ENCODE measurements around the gene PLEKHF1.
"Not testable (repeated sequence)": the region's sequence is repeated elsewhere in the genome, so short reads cannot be mapped to it uniquely, and the experiment has no call there.

PLEKHF1 gene

GRCh38 chr19:29625186-29625651 is 40.0 kb upstream of the PLEKHF1 start:
- H3K14ac ChIP-seq (ENCODE audit: low read length in 2 of 2) = no peak overlapping the region
- no peak overlapping the region for H2AFZ ChIP-seq (ENCODE audit: low read depth, low read length)
- H3K9ac ChIP-seq (ENCODE audit: low read length) = no peak overlapping the region
- peaks cover 9% of the 10 kb centered on the region for H3K4me1 ChIP-seq (ENCODE audit: control insufficient read depth, insufficient read depth, low read depth, low read length)
- H3K18ac ChIP-seq (ENCODE audit: low read depth in 1 of 2, low read length in 2 of 2) = no peak overlapping the region
- H3K27me3 ChIP-seq (ENCODE audit: control insufficient read depth in 1 of 2, insufficient read depth in 1 of 2, low read length in 2 of 2) = peaks cover 3 to 7% of the 10 kb centered on the region in 2 experiments
- DNase-seq = no peak
- no peak overlapping the region for H2BK5ac ChIP-seq (ENCODE audit: low read depth, low read length, poor library complexity, severe bottlenecking)
- H3K27ac ChIP-seq (ENCODE audit: low read length, poor library complexity, severe bottlenecking) = no peak overlapping the region
- 92% methylated on average over 9 of the region's 9 CpGs for WGBS
- H3K36me3 ChIP-seq (ENCODE audit: control insufficient read depth in 1 of 2, insufficient read depth in 2 of 2, low read depth in 1 of 2, low read length in 2 of 2) = no peaks in the 10 kb centered on the region
- H4K91ac ChIP-seq (ENCODE audit: low read length) = no peak overlapping the region
- no peak overlapping the region for H3K4ac ChIP-seq (ENCODE audit: low read depth in 1 of 2, low read length in 2 of 2)
- no peak overlapping the region for H2BK15ac ChIP-seq (ENCODE audit: low read depth, poor library complexity, severe bottlenecking)
- H4K8ac ChIP-seq (ENCODE audit: low read length) = no peak overlapping the region
- H3K9me3 ChIP-seq (ENCODE audit: control insufficient read depth, low read length) = no peaks in the 10 kb centered on the region
- no peak overlapping the region for H3K4me2 ChIP-seq (ENCODE audit: low read length, poor library complexity, severe bottlenecking)
- H3K4me3 ChIP-seq (ENCODE audit: insufficient read depth in 1 of 2, low read depth in 1 of 2, low read length in 2 of 2) = no peak overlapping the region
- H3K79me1 ChIP-seq (replicated peaks; ENCODE audit: low read length, poor library complexity, severe bottlenecking) = no peaks in the 10 kb centered on the region
- no peak overlapping the region for H2BK120ac ChIP-seq (ENCODE audit: low read depth, low read length)
- no peak overlapping the region for H3K23ac ChIP-seq (ENCODE audit: low read length in 2 of 2)
- no peak overlapping the region for H2BK12ac ChIP-seq (ENCODE audit: low read length in 2 of 2)
- no peak overlapping the region for H2AK5ac ChIP-seq (ENCODE audit: low read length, severe bottlenecking)

- H3K23ac ChIP-seq (ENCODE audit: low read length in 2 of 2) = no peak overlapping the region
- no peaks in the 10 kb centered on the region for H3K36me3 ChIP-seq (ENCODE audit: control insufficient read depth in 1 of 2, insufficient read depth in 2 of 2, low read depth in 1 of 2, low read length in 2 of 2)
- no peak overlapping the region for H4K91ac ChIP-seq (ENCODE audit: low read length)
- no peak overlapping the region for H3K4ac ChIP-seq (ENCODE audit: low read depth in 1 of 2, low read length in 2 of 2)
- H3K27ac ChIP-seq (ENCODE audit: low read length, poor library complexity, severe bottlenecking) = no peak overlapping the region
- no peak overlapping the region for H2BK5ac ChIP-seq (ENCODE audit: low read depth, low read length, poor library complexity, severe bottlenecking)
- H2AK5ac ChIP-seq (ENCODE audit: low read length, severe bottlenecking) = no peak overlapping the region
- H3K4me3 ChIP-seq (ENCODE audit: insufficient read depth in 1 of 2, low read depth in 1 of 2, low read length in 2 of 2) = no peak overlapping the region
- peaks cover 6% of the 10 kb centered on the region for H3K4me1 ChIP-seq (ENCODE audit: control insufficient read depth, insufficient read depth, low read depth, low read length)
- no peak overlapping the region for H2BK15ac ChIP-seq (ENCODE audit: low read depth, poor library complexity, severe bottlenecking)
- H4K8ac ChIP-seq (ENCODE audit: low read length) = no peak overlapping the region
- H3K9me3 ChIP-seq (ENCODE audit: control insufficient read depth, low read length) = no peaks in the 10 kb centered on the region
- H3K14ac ChIP-seq (ENCODE audit: low read length in 2 of 2) = no peak overlapping the region
- DNase-seq = no peak
- no peak overlapping the region for H2BK120ac ChIP-seq (ENCODE audit: low read depth, low read length)
- no peak overlapping the region for H2BK12ac ChIP-seq (ENCODE audit: low read length in 2 of 2)
- H3K9ac ChIP-seq (ENCODE audit: low read length) = no peak overlapping the region
- no peak overlapping the region for H2AFZ ChIP-seq (ENCODE audit: low read depth, low read length)
- no peak overlapping the region for H3K4me2 ChIP-seq (ENCODE audit: low read length, poor library complexity, severe bottlenecking)
- H3K18ac ChIP-seq (ENCODE audit: low read depth in 1 of 2, low read length in 2 of 2) = no peak overlapping the region
- H3K27me3 ChIP-seq (ENCODE audit: control insufficient read depth in 1 of 2, insufficient read depth in 1 of 2, low read length in 2 of 2) = peaks cover 0 to 3% of the 10 kb centered on the region in 2 experiments
- H3K79me1 ChIP-seq (replicated peaks; ENCODE audit: low read length, poor library complexity, severe bottlenecking) = no peaks in the 10 kb centered on the region
- 91% methylated on average over 7 of the region's 7 CpGs for WGBS
Measured at GRCh38 chr19:29626386-29626785, 38.9 kb upstream of the PLEKHF1 start.

- not testable (repeated sequence) for H3K4ac ChIP-seq (ENCODE audit: low read depth in 1 of 2, low read length in 2 of 2); H2AFZ ChIP-seq (ENCODE audit: low read depth, low read length); H2AK5ac ChIP-seq (ENCODE audit: low read length, severe bottlenecking); H3K27me3 ChIP-seq (ENCODE audit: control insufficient read depth in 1 of 2, insufficient read depth in 1 of 2, low read length in 2 of 2); H4K8ac ChIP-seq (ENCODE audit: low read length); H3K36me3 ChIP-seq (ENCODE audit: control insufficient read depth in 1 of 2, insufficient read depth in 2 of 2, low read depth in 1 of 2, low read length in 2 of 2); H2BK120ac ChIP-seq (ENCODE audit: low read depth, low read length); H4K91ac ChIP-seq (ENCODE audit: low read length); H3K4me1 ChIP-seq (ENCODE audit: control insufficient read depth, insufficient read depth, low read depth, low read length); H3K9me3 ChIP-seq (ENCODE audit: control insufficient read depth, low read length); H3K18ac ChIP-seq (ENCODE audit: low read depth in 1 of 2, low read length in 2 of 2); DNase-seq; H3K23ac ChIP-seq (ENCODE audit: low read length in 2 of 2); H3K14ac ChIP-seq (ENCODE audit: low read length in 2 of 2); H2BK15ac ChIP-seq (ENCODE audit: low read depth, poor library complexity, severe bottlenecking); H3K4me2 ChIP-seq (ENCODE audit: low read length, poor library complexity, severe bottlenecking); H3K4me3 ChIP-seq (ENCODE audit: insufficient read depth in 1 of 2, low read depth in 1 of 2, low read length in 2 of 2); H2BK5ac ChIP-seq (ENCODE audit: low read depth, low read length, poor library complexity, severe bottlenecking); H3K27ac ChIP-seq (ENCODE audit: low read length, poor library complexity, severe bottlenecking); H2BK12ac ChIP-seq (ENCODE audit: low read length in 2 of 2); H3K9ac ChIP-seq (ENCODE audit: low read length); H3K79me1 ChIP-seq (replicated peaks; ENCODE audit: low read length, poor library complexity, severe bottlenecking)
- WGBS = 86% methylated on average over 8 of the region's 9 CpGs
Measured at GRCh38 chr19:29626832-29627231, 38.4 kb upstream of the PLEKHF1 start.

GRCh38 chr19:29628661-29629385 is 36.4 kb upstream of the PLEKHF1 start:
- no peak overlapping the region for H2BK120ac ChIP-seq (ENCODE audit: low read depth, low read length)
- H3K9ac ChIP-seq (ENCODE audit: low read length) = no peak overlapping the region
- H2BK5ac ChIP-seq (ENCODE audit: low read depth, low read length, poor library complexity, severe bottlenecking) = no peak overlapping the region
- WGBS = 88% methylated on average over 16 of the region's 16 CpGs
- H3K79me1 ChIP-seq (replicated peaks; ENCODE audit: low read length, poor library complexity, severe bottlenecking) = no peaks in the 10 kb centered on the region
- no peak overlapping the region for H4K8ac ChIP-seq (ENCODE audit: low read length)
- H2BK12ac ChIP-seq (ENCODE audit: low read length in 2 of 2) = no peak overlapping the region
- no peaks in the 10 kb centered on the region for H3K36me3 ChIP-seq (ENCODE audit: control insufficient read depth in 1 of 2, insufficient read depth in 2 of 2, low read depth in 1 of 2, low read length in 2 of 2)
- peaks cover 1% of the 10 kb centered on the region for H3K9me3 ChIP-seq (ENCODE audit: control insufficient read depth, low read length)
- peaks cover 3% of the 10 kb centered on the region for H3K4me1 ChIP-seq (ENCODE audit: control insufficient read depth, insufficient read depth, low read depth, low read length)
- no peak overlapping the region for H3K23ac ChIP-seq (ENCODE audit: low read length in 2 of 2)
- no peak overlapping the region for H4K91ac ChIP-seq (ENCODE audit: low read length)
- no peak for DNase-seq
- no peak overlapping the region for H3K4ac ChIP-seq (ENCODE audit: low read depth in 1 of 2, low read length in 2 of 2)
- H2AK5ac ChIP-seq (ENCODE audit: low read length, severe bottlenecking) = no peak overlapping the region
- H3K4me3 ChIP-seq (ENCODE audit: insufficient read depth in 1 of 2, low read depth in 1 of 2, low read length in 2 of 2) = no peak overlapping the region
- H3K18ac ChIP-seq (ENCODE audit: low read depth in 1 of 2, low read length in 2 of 2) = no peak overlapping the region
- no peak overlapping the region for H3K4me2 ChIP-seq (ENCODE audit: low read length, poor library complexity, severe bottlenecking)
- H3K27me3 ChIP-seq (ENCODE audit: control insufficient read depth in 1 of 2, insufficient read depth in 1 of 2, low read length in 2 of 2) = peaks cover 0 to 3% of the 10 kb centered on the region in 2 experiments
- H3K14ac ChIP-seq (ENCODE audit: low read length in 2 of 2) = no peak overlapping the region
- no peak overlapping the region for H2AFZ ChIP-seq (ENCODE audit: low read depth, low read length)
- no peak overlapping the region for H3K27ac ChIP-seq (ENCODE audit: low read length, poor library complexity, severe bottlenecking)
- no peak overlapping the region for H2BK15ac ChIP-seq (ENCODE audit: low read depth, poor library complexity, severe bottlenecking)

All from mesenchymal stem cell (in vitro differentiated cells and primary cell).